GM19238 (cell line): ENCODE data around the gene MYOT.
A peak's percentile ranks its signal among the peaks of the same experiment; 100 is the strongest.
"Not testable (repeated sequence)": the region's sequence is repeated elsewhere in the genome, so short reads cannot be mapped to it uniquely, and the experiment has no call there.

ENCODE experiments used
- DNase-seq: peaks from one replicate; pipeline ENCODE4 v3.0.0; 2011; ENCODE audit warnings: low spot score; ENCODE audit not compliant: insufficient read length

Gene MYOT

GRCh38 chr5:137867664-137868063 lies at the start of gene MYOT:
MYOT (plus strand) TSS chr5:137867860; CDS start chr5:137870652, 2,792 bp downstream.
- DNase-seq = no peak

- DNase-seq = no peak
These were observed 47.9 kb upstream of the MYOT start for GRCh38 chr5:137819766-137820165.

GRCh38 chr5:137822158-137822764 lies 45.4 kb upstream of the MYOT start:
- peak; percentile 10 for DNase-seq

- DNase-seq = no peak
These were observed 44.7 kb upstream of the MYOT start for GRCh38 chr5:137822984-137823383.

- DNase-seq = no peak
These were observed 42.5 kb upstream of the MYOT start for GRCh38 chr5:137825165-137825564.

- no peak for DNase-seq
These were observed 41.6 kb upstream of the MYOT start for GRCh38 chr5:137826067-137826466.

GRCh38 chr5:137828180-137828579 lies 39.5 kb upstream of the MYOT start:
- no peak for DNase-seq

- DNase-seq = no peak
These were observed 39.0 kb upstream of the MYOT start for GRCh38 chr5:137828664-137829063.

GRCh38 chr5:137831105-137831504 lies 36.6 kb upstream of the MYOT start:
- no peak for DNase-seq

GRCh38 chr5:137831526-137831925 lies 36.1 kb upstream of the MYOT start:
- DNase-seq = no peak

GRCh38 chr5:137832416-137832815 lies 35.2 kb upstream of the MYOT start:
- no peak for DNase-seq

- DNase-seq = no peak
These were observed 34.2 kb upstream of the MYOT start for GRCh38 chr5:137833463-137833862.

- DNase-seq = no peak
These were observed 33.1 kb upstream of the MYOT start for GRCh38 chr5:137834498-137835049.

GRCh38 chr5:137836298-137836697 lies 31.4 kb upstream of the MYOT start:
- no peak for DNase-seq

- DNase-seq = no peak
These were observed 30.7 kb upstream of the MYOT start for GRCh38 chr5:137836997-137837396.

GRCh38 chr5:137837491-137838394 lies 29.9 kb upstream of the MYOT start:
- DNase-seq = no peak

- no peak for DNase-seq
These were observed 28.7 kb upstream of the MYOT start for GRCh38 chr5:137838976-137839375.

GRCh38 chr5:137842296-137842695 lies 25.4 kb upstream of the MYOT start:
- no peak for DNase-seq

GRCh38 chr5:137843676-137844299 lies 23.9 kb upstream of the MYOT start:
- DNase-seq = no peak

- no peak for DNase-seq
These were observed 22.2 kb upstream of the MYOT start for GRCh38 chr5:137845472-137845871.

GRCh38 chr5:137847687-137848086 lies 20.0 kb upstream of the MYOT start:
- no peak for DNase-seq

- not testable (repeated sequence) for DNase-seq
These were observed 14.5 kb upstream of the MYOT start for GRCh38 chr5:137853165-137853564.
